Fibroblast of lung (primary cell): ENCODE measurements around the gene B3GNT7.

Source experiments
- CTCF ChIP-seq, 2 donors: IDR thresholded peaks in 1 of 2; conservative IDR thresholded peaks in 1 of 2; 1 replicate in 1 of 2; 2 replicates in 1 of 2; pipeline ENCODE4 v1.5.1; 2011 to 2012; ENCODE audit warnings: low read length in 2 of 2, control low read depth in 1 of 2, inconsistent platforms in 1 of 2, low read depth in 1 of 2, mild to moderate bottlenecking in 1 of 2
- EZH2 ChIP-seq: IDR thresholded peaks from 2 replicates; pipeline ENCODE4 v1.5.1; 2012; ENCODE audit warnings: low read length, control low read depth, mild to moderate bottlenecking; ENCODE audit errors: missing control alignments

- TF ChIP-seq CTCF (conservative IDR thresholded peaks at IDR 0.05 in 1 of 2, IDR thresholded peaks at IDR 0.05 in 1 of 2; ENCODE audit: low read depth in 1 of 2, low read length in 2 of 2) = no peak
- TF ChIP-seq EZH2 = no peak
Measured at GRCh38 chr2:231423176-231423575, 27.7 kb downstream of the B3GNT7 start.
